HG03097 (cell line): ENCODE results near the gene ATG7.
"Not testable (repeated sequence)": the region's sequence is repeated elsewhere in the genome, so short reads cannot be mapped to it uniquely, and the experiment has no call there.

ENCODE experiments used
- ATAC-seq: cut with Tn5 transposase; IDR thresholded peaks from one replicate; pipeline ENCODE4 v1.9.1; 2021; ENCODE audit not compliant: unreplicated experiment, low FRiP score

Gene ATG7

DNA sequence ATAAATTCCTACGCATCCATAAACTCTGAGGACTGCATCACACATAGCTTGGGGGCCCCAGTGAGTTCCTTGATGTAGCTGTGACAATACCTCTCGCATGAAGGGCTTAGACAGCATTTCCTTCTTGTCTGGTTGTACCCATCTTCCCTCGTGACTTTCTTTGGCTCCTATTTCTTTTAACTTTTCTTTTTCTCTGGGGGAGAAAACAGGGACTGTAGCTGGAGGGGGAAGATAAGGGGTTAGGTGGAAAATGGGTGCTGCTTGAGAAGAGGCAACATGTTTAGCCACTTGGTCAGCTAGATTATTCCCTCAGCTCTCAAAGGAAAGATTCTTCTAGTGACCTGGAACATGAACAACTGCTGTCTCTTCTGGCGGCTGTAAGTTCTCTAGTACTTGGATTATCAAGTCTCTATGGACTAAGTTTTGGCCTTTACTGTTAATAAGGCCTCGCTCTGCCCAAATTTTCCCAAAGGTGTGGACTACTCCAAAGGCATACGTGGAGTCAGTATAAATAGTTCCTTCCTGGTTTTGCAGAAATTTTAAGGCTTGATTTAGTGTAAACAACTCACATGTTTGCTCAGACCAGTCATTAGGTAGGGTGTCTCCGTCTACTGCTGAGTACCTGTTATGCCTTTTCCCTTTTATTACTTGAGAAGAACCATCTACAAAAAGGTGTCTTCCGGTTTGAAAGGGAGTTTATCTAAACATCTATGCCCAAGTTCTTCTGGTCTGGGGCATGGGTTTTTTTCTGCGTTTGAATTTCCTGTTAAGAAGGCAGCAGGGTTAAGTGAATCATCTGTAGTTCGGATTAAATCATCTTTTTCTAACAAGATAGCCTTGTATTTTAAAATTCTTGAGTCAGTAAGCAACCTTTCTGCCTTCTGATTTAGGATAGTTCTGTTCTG lies 21.0 kb upstream of the ATG7 start:
- ATAC-seq: no peak

- ATAC-seq: no peak
These were observed 20.4 kb upstream of the ATG7 start for GRCh38 chr3:11251807-11252176.

DNA sequence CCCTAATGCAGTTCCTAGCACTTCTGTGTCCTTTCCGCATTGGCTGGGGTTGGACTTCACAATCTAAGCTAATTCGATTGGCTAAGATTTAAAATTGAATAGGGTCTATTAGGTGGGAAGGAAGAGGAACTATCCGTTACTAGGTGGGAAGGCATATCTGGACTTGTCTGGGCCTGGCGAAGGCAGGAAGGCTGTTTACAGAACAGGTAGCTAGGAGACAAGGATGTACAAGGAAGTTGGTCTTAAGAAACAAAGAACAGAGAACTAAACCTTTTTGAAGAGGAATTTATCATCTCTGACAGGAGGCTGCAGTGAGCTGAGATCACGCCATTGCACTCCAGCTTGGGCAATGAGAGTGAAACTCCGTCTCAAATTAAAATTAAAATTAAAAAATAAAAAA lies 17.3 kb upstream of the ATG7 start:
- ATAC-seq: no peak

- not testable (repeated sequence) for ATAC-seq
These were observed 16.7 kb upstream of the ATG7 start for GRCh38 chr3:11255537-11255936.

GRCh38 chr3:11258958-11259357 lies 13.2 kb upstream of the ATG7 start:
- ATAC-seq: no peak

GRCh38 chr3:11260460-11260859 lies 11.7 kb upstream of the ATG7 start:
- no peak for ATAC-seq

GRCh38 chr3:11269007-11269406 lies 3.2 kb upstream of the ATG7 start:
- ATAC-seq: no peak

DNA sequence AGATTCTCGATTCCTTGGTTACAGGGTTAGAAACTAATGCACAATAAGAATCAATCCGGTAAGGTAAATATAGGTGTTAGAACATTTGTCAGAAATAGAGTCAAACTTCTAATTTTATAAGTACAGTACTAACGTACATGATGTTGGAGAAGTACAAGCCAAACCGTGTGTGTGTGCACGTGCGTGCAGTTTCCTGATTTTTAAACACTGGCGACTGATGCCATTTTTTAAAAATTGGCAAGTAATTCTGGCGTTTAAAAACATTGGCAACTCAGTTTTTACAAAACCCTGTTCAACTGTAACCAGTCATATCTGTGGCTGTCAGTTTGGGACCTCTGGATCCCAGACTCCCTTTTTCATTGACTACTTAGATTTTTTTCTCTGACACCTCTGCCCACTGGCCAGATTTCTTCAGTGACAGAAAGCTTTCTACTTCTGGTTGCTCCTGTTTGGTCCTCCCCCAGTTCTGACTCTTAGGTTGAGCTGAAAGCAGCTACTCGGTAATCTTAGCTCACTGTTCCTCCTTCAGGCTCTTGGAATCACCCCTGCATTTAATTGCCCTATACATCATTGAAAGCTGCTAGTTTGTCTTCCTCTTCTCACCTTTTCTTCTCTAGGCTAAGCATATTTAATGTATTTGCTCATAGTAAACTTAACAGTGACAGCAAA lies 843 bp downstream of the ATG7 start:
- ATAC-seq: no peak

DNA sequence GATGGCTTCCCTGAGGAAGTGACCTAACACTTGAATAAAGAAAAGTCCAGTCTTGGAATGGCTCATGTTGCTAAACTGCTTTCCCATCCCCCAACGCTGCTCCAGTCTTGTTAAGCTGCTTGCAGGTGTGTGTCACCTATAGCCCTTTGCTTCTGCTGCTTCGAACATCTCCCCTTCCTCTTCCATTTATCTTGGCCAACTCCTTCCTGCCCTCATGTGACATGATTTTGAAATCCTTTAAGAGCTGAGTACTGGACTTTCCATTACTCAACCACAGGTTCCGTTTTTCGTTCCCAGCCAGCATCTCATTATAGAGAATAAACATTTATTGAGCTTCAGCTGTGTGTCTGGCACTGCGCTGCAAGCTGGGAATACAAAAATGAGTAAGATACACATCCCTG lies 1.7 kb downstream of the ATG7 start:
- ATAC-seq: no peak

DNA sequence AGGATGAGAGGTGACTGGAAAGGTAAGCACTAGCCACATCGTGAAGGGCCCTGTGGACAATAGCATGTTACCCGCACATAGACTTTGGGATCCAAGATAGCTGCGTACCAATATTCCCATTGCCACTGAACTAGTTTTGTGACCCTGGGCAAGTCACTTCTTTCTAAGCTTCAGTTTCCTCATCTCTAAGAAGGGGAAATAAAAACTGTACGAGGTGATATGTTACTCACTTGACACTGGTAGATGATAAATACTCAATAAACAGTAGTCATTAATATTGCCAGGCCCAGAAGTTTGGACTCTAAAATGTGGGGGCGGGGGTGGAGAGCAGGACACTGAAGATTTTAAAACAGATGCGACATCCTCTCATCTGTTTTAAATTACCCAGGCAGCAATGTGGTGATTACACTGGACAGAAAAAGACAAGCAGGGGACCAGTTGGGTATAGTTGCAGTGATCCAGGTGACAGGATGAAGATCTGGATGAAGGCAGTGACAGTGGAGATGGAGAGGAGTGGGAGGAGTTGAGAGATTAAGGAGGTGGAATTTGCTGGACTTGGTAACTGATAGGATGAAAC lies 2.5 kb downstream of the ATG7 start:
- ATAC-seq: no peak

DNA sequence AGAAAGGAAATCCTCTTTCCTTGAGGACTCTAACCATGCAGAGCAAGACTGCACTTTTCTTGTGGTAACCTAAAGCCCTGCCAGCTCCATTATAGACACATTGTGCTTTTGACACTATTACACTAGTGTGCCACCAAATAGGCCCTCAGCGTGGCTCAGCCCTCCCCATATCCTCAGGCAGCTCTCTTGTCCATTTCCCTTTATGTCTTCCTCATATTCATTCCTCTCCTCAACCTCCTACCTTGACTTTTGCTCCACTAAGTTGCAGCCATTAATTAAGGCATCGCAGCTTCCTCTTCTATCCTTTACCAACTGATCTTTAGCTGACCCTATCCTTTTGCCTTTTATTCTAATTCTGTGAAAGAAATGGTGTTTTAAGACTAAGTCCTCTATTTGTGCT lies 3.7 kb downstream of the ATG7 start:
- no peak for ATAC-seq

DNA sequence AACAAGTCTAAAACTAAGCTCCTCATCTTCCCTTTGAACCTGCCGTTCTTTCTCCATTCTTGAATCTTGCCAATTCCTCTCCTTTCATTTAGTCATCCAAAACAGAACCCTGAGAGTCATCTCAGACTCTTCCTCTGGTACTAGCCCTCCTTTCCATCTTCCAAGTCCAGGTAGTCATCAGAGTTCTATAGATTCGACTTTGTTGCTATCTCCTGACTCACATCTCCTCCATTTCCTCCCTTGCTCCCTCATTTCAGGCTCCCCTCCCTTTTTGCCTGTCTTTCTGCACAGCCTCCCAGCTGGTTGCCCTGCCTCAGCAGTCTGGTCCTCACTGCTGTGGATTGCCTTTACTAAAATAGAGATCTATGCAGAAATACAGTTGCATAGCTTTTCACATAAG lies 4.7 kb downstream of the ATG7 start:
- ATAC-seq: no peak

GRCh38 chr3:11282250-11283138 lies 10.3 kb downstream of the ATG7 start:
- ATAC-seq: no peak

DNA sequence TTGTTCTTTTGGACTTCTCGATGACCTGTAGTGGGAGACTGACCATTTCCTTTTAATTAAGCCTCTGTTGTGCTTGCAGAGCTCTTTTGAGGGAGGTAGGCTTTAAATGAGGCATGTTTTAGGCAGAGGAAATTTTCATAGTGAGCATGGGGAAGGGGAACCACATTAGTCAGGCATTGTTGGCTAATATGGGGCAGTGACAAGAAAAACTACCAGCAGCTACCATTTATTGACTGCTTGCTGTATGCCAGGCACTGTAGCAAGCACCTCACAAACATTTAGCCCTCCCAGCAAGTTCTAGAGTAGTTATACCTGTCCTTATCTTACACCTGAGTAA lies 10.9 kb downstream of the ATG7 start:
- no peak for ATAC-seq

- no peak for ATAC-seq
These were observed 11.8 kb downstream of the ATG7 start for GRCh38 chr3:11284011-11284410.

- no peak for ATAC-seq
These were observed 13.3 kb downstream of the ATG7 start for GRCh38 chr3:11285471-11285870.

DNA sequence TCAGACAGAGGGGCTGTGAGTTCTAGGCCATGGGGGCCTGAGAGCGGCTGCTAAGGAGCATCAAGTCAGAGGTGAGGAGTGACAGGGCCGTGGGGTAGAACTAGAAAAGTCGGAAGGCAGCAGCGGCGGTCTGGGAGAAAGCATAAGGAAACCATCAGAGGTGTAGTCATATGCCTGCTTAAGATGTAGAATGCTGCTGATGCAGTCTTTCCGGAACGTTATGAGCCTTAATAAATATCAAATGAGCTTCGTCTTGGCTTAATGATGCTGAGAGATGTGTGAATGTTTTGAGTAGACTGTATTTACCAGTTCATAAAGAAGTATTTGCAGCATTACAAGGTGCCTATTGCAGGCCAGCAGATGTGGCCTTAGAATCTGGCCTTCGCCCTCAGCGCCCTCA lies 15.2 kb downstream of the ATG7 start:
- ATAC-seq: no peak

DNA sequence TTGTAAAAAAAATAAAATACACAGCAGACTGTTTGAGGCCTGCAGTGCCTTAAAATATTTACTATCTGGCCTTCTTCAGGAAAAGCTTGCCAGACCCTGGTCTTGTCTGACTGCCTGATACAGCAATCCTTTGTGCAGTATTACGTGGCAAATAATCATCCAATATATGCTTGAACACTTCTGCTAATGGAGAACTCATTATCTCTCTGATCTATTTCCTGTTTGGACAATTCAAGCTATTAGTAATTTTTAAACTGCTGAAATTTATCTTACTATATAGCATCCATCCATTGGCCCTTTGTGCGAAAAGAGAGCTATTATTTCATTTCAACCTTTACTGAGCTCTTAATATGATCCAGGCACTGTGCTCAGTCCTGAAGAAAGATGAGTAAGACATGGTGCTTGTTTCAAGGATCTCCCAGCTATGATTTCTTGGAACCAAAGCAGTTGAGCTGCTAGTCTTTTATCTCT lies 15.9 kb downstream of the ATG7 start:
- ATAC-seq: no peak

DNA sequence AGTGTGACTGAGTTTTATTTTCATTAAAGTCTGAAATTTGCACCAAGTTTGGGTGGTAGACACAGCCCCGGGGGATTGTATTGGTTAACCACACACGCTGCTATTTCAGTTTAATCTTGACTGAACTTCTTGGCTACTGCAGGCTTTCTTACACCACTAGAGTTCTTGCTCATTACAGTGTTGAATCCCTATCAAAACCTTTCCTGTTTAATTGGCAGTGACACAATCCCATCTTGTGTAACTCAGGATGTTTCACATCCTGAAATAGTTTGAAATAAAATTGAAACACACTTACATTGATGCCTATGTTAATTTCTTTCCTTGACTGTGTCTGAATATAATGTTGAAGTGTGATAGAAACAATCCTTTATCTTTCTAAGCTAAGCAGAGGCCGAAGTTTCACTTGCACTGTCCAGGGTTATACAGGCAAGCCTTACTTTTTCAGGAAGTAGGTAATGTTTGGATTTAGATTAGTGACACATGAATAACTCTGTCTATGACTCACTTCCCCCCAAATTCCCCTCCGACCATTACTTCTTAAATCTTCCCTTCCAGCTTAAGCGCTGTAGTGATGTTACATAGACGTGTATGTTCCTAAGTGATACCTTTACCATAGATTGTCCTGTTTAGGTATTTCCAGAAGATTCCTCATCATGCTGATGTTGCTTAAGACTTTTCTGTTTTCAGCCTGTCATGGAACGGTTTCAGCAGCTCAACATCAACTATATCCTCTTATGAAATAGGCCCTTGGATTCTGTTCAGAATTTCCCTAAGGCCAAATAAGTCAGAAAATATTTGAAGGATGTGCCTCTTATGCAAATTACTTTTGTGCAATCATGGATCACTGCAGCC lies 16.8 kb downstream of the ATG7 start:
- peak; percentile 55 for ATAC-seq

- ATAC-seq: no peak
These were observed 17.7 kb downstream of the ATG7 start for GRCh38 chr3:11289864-11290263.
